HepG2 (cell line): ENCODE data around the gene LENG1. TPM values are rescaled to one million over a fixed set of nuclear protein-coding genes. Genes with fewer than 3 reads are reported as not detected.

ENCODE experiments used
- GMEB1 ChIP-seq: sonication (generic); formaldehyde crosslinking; IDR thresholded peaks from 2 replicates; pipeline ENCODE4 v1.5.1; 2020; ENCODE audit warnings: missing genetic modification reagents, mild to moderate bottlenecking, borderline replicate concordance
- HMGXB4 ChIP-seq, 2 experiments: sonication (generic) in 1 of 2; formaldehyde crosslinking in 1 of 2; IDR thresholded peaks; 2 replicates each; pipeline versions ENCODE4 v1.4.0 to v1.6.1; 2018 to 2020; ENCODE audit warnings: missing genetic modification reagents in 2 of 2, borderline replicate concordance in 1 of 2, low read depth in 1 of 2, mild to moderate bottlenecking in 1 of 2, missing biosample characterization in 1 of 2
- IRX3 ChIP-seq: sonication (generic); formaldehyde crosslinking; IDR thresholded peaks from 2 replicates; pipeline ENCODE4 v1.8.1; 2023; ENCODE audit warnings: mild to moderate bottlenecking, low read depth, missing genetic modification reagents, borderline replicate concordance
- MZF1 ChIP-seq: sonication (generic); formaldehyde crosslinking; IDR thresholded peaks from 2 replicates; pipeline ENCODE4 v1.8.1; 2023; ENCODE audit warnings: mild to moderate bottlenecking, missing genetic modification reagents, borderline replicate concordance
- NFATC3 ChIP-seq: sonication (generic); formaldehyde crosslinking; IDR thresholded peaks from 2 replicates; pipeline ENCODE4 v1.5.1; 2020; ENCODE audit warnings: mild to moderate bottlenecking, missing genetic modification reagents
- SP5 ChIP-seq: IDR thresholded peaks from 2 replicates; pipeline ENCODE4 v1.6.1; 2016; ENCODE audit warnings: low read depth, borderline replicate concordance
- ZMYM3 ChIP-seq: sonication (generic); formaldehyde crosslinking; IDR thresholded peaks from 2 replicates; pipeline ENCODE4 v1.5.1; 2020; ENCODE audit warnings: mild to moderate bottlenecking, missing genetic modification reagents
- ZNF468 ChIP-seq: sonication (generic); formaldehyde crosslinking; IDR thresholded peaks from 2 replicates; pipeline ENCODE4 v1.8.0; 2022; ENCODE audit warnings: mild to moderate bottlenecking, moderate library complexity, missing genetic modification reagents
- ZNF607 ChIP-seq: sonication (generic); formaldehyde crosslinking; IDR thresholded peaks from 2 replicates; pipeline ENCODE4 v1.5.1; 2020; ENCODE audit warnings: missing genetic modification reagents, mild to moderate bottlenecking, borderline replicate concordance
- ZNF629 ChIP-seq: sonication (generic); formaldehyde crosslinking; conservative IDR thresholded peaks from 2 replicates; pipeline ENCODE4 v1.5.0; 2020; ENCODE audit warnings: missing genetic modification reagents
- ZNF83 ChIP-seq: sonication (generic); formaldehyde crosslinking; IDR thresholded peaks from 2 replicates; pipeline ENCODE4 v1.4.0; 2020; ENCODE audit warnings: missing genetic modification reagents, mild to moderate bottlenecking, borderline replicate concordance
- ZSCAN30 ChIP-seq: sonication (generic); formaldehyde crosslinking; IDR thresholded peaks from 2 replicates; pipeline ENCODE4 v1.5.0; 2020; ENCODE audit warnings: mild to moderate bottlenecking, missing genetic modification reagents
- polyA plus RNA-seq, 8 experiments: library from polyadenylated mRNA; depleted of rRNA in 3 of 8; stranded (reverse) in 7 of 8; unstranded in 1 of 8; fragments of >200 nt; fragmentation: Illumina TruSeq in 4 of 8; extraction: Trizol in 4 of 8; gene quantifications; 2 replicates each; pipeline versions ENCODE4 v1.2.1 to v1.2.3, GENCODE V29; 2011 to 2016; ENCODE audit warnings: low read depth in 4 of 8, missing spikeins in 1 of 8, mixed read lengths in 1 of 8; ENCODE audit not compliant: insufficient read depth in 1 of 8
- total RNA-seq, 5 experiments: library from RNA; depleted of rRNA; stranded (reverse); fragments of >200 nt; fragmentation: Illumina TruSeq; extraction: Trizol; gene quantifications; 2 replicates each; pipeline ENCODE4 v1.2.3, GENCODE V29; 2016; ENCODE audit warnings: low read depth in 1 of 5
- TF ChIP-seq, protein P1 (sequence below): sonication (generic); formaldehyde crosslinking; IDR thresholded peaks from 2 replicates; pipeline ENCODE4 v1.8.0; 2022; ENCODE audit warnings: mild to moderate bottlenecking, missing genetic modification reagents, borderline replicate concordance
- TF ChIP-seq, protein P2 (sequence below): IDR thresholded peaks from 2 replicates; pipeline ENCODE4 v1.6.1; 2016; ENCODE audit warnings: missing compliant biosample characterization, missing genetic modification reagents, borderline replicate concordance
- TF ChIP-seq, protein P3 (sequence below): sonication (generic); formaldehyde crosslinking; IDR thresholded peaks from 2 replicates; pipeline ENCODE4 v1.9.0; 2021; ENCODE audit warnings: missing genetic modification reagents, mild to moderate bottlenecking, borderline replicate concordance
- TF ChIP-seq, protein P4 (sequence below): sonication (generic); formaldehyde crosslinking; IDR thresholded peaks from 2 replicates; pipeline ENCODE4 v1.8.1; 2023; ENCODE audit warnings: mild to moderate bottlenecking, inconsistent platforms, moderate library complexity, missing genetic modification reagents, borderline replicate concordance

LENG1 gene
- total and polyA plus RNA-seq, 2 of the 13 experiments (the other 11 are each of a cell fraction or from before 2014, with no cell fraction given), result 1.8 to 3.8 TPM

DNA sequence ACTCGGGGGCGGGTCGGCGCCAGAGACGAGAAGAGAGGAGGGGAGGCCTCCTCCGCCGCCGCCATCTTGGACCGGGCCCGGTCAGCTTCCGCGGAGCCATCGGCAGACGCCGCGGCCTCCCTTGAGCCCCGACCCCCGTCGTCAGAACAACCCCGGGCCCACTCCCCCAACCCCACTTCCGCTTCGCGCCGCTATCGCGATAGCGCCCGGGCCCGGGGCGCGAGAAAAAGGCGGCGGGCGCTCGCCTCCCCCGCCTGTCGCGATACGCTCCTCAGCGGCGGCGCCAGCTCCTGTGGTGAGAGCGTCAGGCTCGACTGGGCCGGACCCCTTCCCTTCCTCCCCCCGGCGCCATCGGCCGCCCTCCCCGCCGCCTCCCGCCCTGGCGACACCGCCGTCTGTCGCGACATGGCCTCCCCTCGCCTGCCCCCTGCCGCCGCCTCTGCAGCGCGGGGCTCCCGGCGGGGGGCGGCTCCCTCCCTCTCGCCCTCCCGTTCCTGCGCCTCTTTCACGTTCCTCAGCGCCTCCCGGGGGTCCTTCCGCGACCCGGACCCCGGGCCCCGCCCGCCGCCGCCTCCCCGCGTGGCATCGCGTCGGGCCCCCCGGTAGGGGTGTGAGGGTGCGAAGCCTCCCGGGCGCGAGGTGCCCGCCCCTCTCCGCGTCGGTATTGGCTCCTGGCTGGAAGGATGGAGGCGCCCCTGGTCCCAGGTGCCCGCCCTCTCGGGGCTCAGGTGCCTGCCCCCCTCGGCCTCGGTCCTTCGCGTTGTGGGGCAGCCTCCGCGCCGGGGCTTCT, 21.6 kb downstream of the LENG1 start, which contains the start of gene CNOT3 (continued):
- 0 out of 2 replicates have a peak, but pooled peaks have one; percentile 6 for TF ChIP-seq GMEB1
- TF ChIP-seq, protein P1, sequence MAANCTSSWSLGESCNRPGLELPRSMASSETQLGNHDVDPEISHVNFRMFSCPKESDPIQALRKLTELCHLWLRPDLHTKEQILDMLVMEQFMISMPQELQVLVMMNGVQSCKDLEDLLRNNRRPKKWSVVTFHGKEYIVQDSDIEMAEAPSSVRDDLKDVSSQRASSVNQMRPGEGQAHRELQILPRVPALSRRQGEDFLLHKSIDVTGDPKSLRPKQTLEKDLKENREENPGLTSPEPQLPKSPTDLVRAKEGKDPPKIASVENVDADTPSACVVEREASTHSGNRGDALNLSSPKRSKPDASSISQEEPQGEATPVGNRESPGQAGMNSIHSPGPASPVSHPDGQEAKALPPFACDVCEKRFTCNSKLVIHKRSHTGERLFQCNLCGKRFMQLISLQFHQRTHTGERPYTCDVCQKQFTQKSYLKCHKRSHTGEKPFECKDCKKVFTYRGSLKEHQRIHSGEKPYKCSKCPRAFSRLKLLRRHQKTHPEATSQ (CRISPR knock-in tag), result no peak
- peak; percentile 69; the same call in 1 of the 2 replicates for TF ChIP-seq ZNF607
- peak in 1 of 2 experiments; percentile 9; a peak in 1 of 4 replicates for TF ChIP-seq HMGXB4 (CRISPR knock-in tag; IDR thresholded peaks at IDR 0.05; ENCODE audit: borderline replicate concordance in 1 of 2, low read depth in 1 of 2)
- TF ChIP-seq ZNF83 (CRISPR knock-in tag), result no peak
- TF ChIP-seq SP5, result no peak
- TF ChIP-seq, protein P2, sequence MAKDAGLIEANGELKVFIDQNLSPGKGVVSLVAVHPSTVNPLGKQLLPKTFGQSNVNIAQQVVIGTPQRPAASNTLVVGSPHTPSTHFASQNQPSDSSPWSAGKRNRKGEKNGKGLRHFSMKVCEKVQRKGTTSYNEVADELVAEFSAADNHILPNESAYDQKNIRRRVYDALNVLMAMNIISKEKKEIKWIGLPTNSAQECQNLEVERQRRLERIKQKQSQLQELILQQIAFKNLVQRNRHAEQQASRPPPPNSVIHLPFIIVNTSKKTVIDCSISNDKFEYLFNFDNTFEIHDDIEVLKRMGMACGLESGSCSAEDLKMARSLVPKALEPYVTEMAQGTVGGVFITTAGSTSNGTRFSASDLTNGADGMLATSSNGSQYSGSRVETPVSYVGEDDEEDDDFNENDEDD (CRISPR knock-in tag), result no peak
- no peak for TF ChIP-seq MZF1 (CRISPR knock-in tag)
- TF ChIP-seq IRX3, result no peak
- no peak for TF ChIP-seq ZNF629 (CRISPR knock-in tag)
- TF ChIP-seq, protein P3, sequence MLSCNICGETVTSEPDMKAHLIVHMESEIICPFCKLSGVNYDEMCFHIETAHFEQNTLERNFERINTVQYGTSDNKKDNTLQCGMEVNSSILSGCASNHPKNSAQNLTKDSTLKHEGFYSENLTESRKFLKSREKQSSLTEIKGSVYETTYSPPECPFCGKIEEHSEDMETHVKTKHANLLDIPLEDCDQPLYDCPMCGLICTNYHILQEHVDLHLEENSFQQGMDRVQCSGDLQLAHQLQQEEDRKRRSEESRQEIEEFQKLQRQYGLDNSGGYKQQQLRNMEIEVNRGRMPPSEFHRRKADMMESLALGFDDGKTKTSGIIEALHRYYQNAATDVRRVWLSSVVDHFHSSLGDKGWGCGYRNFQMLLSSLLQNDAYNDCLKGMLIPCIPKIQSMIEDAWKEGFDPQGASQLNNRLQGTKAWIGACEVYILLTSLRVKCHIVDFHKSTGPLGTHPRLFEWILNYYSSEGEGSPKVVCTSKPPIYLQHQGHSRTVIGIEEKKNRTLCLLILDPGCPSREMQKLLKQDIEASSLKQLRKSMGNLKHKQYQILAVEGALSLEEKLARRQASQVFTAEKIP, result no peak
- no peak for TF ChIP-seq NFATC3 (CRISPR knock-in tag)
- TF ChIP-seq ZSCAN30 (CRISPR knock-in tag), result no peak
- no peak for TF ChIP-seq ZNF468 (CRISPR knock-in tag)
- TF ChIP-seq ZMYM3 (CRISPR knock-in tag), result no peak
- TF ChIP-seq, protein P4, sequence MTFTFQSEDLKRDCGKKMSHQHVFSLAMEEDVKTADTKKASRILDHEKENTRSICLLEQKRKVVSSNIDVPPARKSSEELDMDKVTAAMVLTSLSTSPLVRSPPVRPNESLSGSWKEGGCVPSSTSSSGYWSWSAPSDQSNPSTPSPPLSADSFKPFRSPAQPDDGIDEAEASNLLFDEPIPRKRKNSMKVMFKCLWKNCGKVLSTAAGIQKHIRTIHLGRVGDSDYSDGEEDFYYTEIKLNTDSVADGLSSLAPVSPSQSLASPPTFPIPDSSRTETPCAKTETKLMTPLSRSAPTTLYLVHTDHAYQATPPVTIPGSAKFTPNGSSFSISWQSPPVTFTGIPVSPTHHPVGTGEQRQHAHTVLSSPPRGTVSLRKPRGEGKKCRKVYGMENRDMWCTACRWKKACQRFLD, result no peak
